Activated T-cell treated with anti-CD3 and anti-CD28 coated beads for 4 hours (primary cell): Measurements from ENCODE around the gene GSTT4.
"Not testable (repeated sequence)": the region's sequence is repeated elsewhere in the genome, so short reads cannot be mapped to it uniquely, and the experiment has no call there.

Experiments
- DNase-seq: peaks from one replicate; pipeline ENCODE4 v3.0.0-alpha.2; 2020

Gene GSTT4

GRCh38 chr22:24005201-24005600 lies at the start of gene GSTT4:
TSS of gene GSTT4 (minus strand) at chr22:24005453. CDS start at chr22:24005356, 97 bp downstream.
- DNase-seq, result no peak

DNA sequence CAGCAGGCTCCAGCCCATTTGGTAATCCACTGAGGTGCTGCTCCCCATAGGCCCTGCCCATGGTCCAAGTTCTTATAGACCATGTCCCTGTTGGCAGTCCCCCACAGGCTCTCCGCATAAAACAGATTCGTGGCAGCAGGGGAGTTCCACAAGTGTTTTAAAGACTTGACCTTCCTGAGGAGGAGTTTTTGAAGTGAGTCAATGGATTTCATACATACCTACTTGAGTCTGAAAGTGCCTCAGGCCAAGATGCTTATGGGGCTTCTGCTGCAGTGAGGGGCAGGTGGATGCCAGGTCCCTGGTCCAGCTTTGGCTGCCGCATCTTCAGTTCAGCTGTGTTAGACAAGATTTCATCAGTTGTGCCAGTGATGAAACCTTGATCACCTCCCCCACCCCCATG lies 49.1 kb upstream of the GSTT4 start:
- DNase-seq, result no peak

- no peak for DNase-seq
These were observed 48.4 kb upstream of the GSTT4 start for GRCh38 chr22:24053481-24054226.

DNA sequence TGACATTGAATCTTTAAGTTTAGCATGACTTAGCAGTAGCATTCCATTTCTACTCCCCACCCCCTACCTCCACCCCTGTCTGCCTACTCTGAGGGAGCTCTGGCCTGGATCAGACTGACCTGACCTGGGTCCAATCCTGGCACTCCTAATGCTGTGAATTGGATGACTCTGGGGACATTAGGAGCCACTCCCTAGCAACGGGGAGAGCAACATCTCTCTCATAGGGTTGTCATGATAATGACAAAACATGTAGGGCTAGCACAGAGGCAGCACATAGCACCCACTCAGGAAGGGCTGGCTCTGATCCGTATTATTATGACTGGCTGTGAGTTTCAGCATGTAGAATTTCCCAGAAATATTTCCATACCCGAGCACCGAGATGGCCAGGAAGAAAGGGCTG lies 46.3 kb upstream of the GSTT4 start:
- DNase-seq, result no peak

GRCh38 chr22:24051028-24051427 lies 45.8 kb upstream of the GSTT4 start:
- DNase-seq, result no peak

GRCh38 chr22:24049978-24050377 lies 44.7 kb upstream of the GSTT4 start:
- DNase-seq, result no peak

DNA sequence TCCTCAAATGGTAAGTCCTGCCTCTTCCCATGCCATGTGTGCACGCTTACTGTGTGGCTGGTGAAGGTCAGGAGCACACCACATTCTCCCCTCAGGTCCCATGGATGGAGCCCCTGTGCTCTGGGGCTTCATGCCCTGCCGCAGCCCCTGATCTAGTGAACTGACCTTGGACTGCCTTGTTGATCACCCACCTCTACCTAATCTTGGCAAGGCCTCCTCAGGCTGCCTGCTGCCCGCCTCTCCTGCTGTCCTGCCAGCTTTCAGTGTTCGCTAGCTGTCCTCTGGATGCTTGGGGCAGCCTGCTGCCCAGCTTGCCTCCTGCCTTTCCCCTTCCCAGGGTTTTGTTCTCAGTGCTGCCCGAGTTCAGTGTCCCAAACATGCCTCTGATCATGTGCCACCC lies 44.0 kb upstream of the GSTT4 start:
- DNase-seq, result no peak

DNA sequence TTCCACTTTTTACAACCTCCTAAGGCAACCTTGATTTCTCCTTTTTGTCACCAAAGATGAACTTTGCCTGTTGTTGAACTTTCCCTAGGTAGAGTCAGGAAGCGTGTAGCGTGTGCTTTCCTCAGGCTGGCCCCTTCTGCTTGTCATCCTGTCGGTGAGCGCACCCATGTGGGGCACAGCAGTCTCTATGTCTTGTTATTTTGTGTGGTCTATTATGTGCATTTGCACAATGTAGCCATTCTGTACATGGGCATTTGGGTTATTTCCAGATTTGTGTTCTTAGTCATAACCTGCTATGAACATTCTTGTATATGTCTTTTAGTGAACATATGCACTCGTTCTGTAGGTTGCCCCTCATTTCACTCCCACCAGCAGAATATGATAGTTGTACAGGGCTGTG lies 40.8 kb upstream of the GSTT4 start:
- DNase-seq, result no peak

- DNase-seq, result no peak
These were observed 38.7 kb upstream of the GSTT4 start for GRCh38 chr22:24043958-24044357.

- not testable (repeated sequence) for DNase-seq
These were observed 38.2 kb upstream of the GSTT4 start for GRCh38 chr22:24043465-24043864.

DNA sequence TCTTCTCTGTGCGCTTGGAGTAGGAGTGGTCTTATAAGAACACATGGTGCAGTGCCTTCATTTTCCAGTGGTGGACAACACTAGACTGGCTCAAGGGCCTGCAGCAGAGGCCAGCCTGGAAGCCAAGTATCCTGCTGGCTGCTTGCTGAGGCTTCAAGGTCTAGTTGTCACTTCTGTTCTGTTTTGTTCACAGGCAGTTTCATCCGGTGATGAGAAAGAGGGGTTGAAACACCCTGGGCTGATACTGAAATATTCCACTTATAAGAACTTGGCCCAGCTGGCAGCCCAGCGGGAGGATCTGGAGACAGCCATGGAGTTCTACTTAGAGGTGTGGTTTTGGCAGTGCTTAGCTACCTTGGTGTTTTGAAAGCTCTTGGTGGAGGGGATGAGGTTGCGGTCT lies 35.7 kb upstream of the GSTT4 start:
- DNase-seq, result no peak

DNA sequence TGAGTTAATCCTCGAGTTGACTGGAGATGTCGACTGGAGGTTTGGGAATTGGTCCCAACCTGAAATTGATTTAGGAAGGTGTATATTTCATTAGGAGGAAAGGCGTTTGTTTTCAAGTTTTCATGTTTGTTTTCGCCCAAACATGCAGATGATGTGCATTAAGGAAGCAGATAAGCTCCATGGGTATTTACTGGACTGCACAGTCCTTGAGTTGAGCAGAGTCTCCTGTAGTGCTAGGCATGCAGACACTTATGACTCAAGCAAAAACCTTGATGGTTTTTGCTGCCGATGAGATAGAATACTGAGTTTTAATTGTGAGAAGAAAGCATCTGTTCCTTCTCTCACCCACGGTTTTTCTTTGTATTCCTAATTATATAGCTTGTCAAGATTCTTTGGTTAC lies 33.8 kb upstream of the GSTT4 start:
- DNase-seq, result no peak

DNA sequence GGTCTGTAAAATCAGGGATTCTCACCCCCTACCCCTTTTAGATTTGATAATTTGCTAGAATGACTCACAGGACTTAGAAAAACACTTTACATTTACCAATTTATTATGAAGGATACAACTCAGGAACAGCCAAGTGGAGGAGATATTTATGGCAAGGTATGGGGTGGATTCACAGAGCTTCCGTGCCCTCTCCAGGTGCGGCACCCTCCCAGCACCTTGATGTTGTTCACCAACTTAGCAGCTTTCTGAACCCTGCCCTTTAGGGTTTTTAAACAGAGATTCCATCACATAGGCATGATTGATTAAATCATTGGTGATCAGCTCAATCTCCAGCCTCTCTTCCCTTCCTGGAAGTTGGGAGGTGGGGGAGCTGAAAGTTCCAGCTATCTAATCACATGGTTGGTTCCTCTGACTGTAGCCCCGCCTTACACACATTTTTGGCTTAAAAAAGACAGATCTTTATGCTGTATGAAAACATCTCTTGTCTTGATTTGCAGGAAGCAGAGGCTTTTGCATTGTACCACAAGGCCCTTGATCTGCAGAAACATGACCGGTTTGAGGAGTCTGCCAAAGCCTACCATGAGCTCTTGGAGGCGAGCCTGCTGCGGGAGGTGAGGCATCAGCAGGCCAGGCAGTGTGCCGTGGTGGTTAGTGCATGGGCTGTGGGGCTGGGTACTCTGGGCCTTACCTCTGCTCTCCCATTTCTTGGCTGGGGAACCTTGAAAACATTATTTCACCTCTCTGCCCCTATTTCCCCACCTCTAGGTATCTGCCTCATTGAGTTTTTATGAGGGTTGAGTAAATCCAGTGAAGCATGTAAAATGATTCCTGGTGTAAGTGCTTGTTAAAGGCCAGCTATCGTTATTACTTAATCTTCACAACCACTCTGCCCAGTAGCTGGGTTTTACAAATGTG lies 32.9 kb upstream of the GSTT4 start:
- no peak for DNase-seq

GRCh38 chr22:24035296-24035695 lies 30.0 kb upstream of the GSTT4 start:
- no peak for DNase-seq

DNA sequence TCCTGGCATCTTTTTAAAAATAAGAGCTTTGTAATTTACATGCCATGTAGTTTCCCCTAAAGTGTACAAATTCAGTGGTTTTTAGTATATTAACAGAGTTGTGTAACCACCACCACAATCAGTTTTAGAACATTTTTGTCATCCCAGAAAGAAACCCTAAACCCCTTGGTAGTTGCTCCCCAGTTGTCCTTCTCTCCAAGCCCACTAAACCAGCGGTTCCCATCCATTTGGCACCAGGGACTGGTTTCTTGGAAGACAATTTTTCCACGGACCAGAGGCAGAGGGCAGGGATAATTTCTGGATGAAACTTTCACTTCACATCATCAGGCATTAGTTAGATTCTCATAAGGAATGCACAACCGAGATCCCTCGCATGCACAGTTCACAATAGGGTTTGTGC lies 28.5 kb upstream of the GSTT4 start:
- DNase-seq, result no peak

DNA sequence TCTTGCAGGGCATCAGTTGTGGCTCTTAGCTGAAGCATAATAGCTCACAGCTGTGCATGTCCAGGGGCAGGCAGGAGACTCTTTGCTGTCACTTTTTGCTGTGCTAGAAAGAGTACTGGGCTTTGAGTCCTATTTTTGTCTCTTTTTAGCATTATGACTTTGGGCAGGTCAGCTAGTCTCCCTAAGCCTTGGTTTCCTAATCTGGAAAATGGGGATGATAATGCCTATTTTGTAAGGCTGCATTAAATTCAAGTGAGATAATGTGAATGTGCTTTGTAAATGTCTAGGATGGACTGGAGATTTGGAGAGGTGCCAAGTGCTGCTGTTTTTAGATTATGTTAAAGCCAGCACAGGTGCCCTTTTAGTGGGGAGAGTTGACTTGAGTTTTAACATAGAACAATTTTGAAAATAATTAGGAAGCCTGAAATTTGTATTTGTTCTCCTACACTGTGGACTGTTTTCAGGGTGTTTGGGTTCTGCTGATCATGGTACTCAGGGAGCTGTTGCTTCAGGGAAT lies 25.0 kb upstream of the GSTT4 start:
- DNase-seq, result no peak

DNA sequence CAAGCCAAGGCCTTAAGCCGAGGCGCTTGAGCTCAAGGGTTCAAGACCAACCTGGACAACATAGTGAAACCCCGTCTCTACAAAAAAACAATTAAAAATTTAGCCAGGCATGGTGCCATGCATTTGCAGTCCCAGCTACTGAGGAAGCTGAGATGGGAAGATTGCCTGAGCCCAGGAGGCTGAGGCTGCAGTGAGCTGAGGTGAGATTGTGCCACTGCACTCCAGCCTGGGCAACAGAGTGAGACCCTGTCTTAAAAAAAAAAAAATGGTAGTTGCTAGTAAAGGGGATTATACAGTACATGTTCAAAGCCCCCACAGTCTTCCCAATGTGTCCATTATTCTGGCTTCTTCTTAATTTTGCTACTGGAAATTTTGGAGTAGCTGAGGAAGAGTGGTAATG lies 24.1 kb upstream of the GSTT4 start:
- DNase-seq, result no peak

- DNase-seq, result no peak
These were observed 23.3 kb upstream of the GSTT4 start for GRCh38 chr22:24028533-24028932.

- no peak for DNase-seq
These were observed 22.7 kb upstream of the GSTT4 start for GRCh38 chr22:24027991-24028390.

GRCh38 chr22:24027389-24027975 lies 22.2 kb upstream of the GSTT4 start:
- no peak for DNase-seq

GRCh38 chr22:24026733-24027132 lies 21.5 kb upstream of the GSTT4 start:
- no peak for DNase-seq

DNA sequence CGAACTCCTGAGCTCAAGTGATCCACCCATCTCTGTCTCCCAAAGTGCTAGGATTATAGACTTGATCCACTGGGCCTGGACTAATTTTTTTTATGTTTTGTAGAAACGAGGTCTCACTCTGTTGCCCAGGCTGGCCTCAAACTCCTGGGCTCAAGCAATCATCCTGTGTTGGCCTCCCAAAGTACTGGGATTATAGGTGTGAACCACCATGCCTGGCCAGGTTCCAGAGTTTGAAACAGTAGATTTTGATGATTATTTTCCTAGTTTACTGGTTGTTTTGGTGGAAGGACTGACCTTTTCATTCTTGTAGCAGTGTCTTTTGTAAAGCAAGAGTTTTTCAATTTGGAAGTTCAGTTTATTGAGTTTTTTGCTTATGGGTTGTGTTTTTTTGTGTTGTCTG lies 20.8 kb upstream of the GSTT4 start:
- no peak for DNase-seq

- DNase-seq, result no peak
These were observed 20.2 kb upstream of the GSTT4 start for GRCh38 chr22:24025475-24025874.

- no peak for DNase-seq
These were observed 19.1 kb upstream of the GSTT4 start for GRCh38 chr22:24024354-24024753.
